GM18951 (cell line): ENCODE measurements around the gene CLASP1.

Experiments used
- POLR2A ChIP-seq: IDR thresholded peaks from 4 replicates; pipeline ENCODE4 v1.6.1; 2011; ENCODE audit warnings: mild to moderate bottlenecking; ENCODE audit not compliant: insufficient read length, insufficient read depth; ENCODE audit errors: extremely low read depth
- in situ Hi-C: fragments of 300-500 bp; cut with MboI; formaldehyde crosslinking; loops from one replicate; pipeline ENCODE4 v1.12.0; 2022; ENCODE audit warnings: low sequenced_read_pairs, mixed read lengths, inconsistent platforms; ENCODE audit not compliant: unreplicated experiment

Gene CLASP1

GRCh38 chr2:121501031-121501430, 148.2 kb downstream of the CLASP1 start:
- in situ Hi-C loops: no loop called here
- TF ChIP-seq POLR2A: no peak

GRCh38 chr2:121498731-121499130, 150.5 kb downstream of the CLASP1 start:
- in situ Hi-C loops: no loop called here
- no peak for TF ChIP-seq POLR2A

- in situ Hi-C loops: no loop called here
- TF ChIP-seq POLR2A: no peak
These were observed 156.9 kb downstream of the CLASP1 start for GRCh38 chr2:121492409-121492808.

GRCh38 chr2:121491518-121491917, 157.7 kb downstream of the CLASP1 start:
- in situ Hi-C loops: no loop called here
- TF ChIP-seq POLR2A: no peak

GRCh38 chr2:121490584-121491133, 158.6 kb downstream of the CLASP1 start:
- no peak for TF ChIP-seq POLR2A
- in situ Hi-C loops: no loop called here

- in situ Hi-C loops: no loop called here
- no peak for TF ChIP-seq POLR2A
These were observed 159.2 kb downstream of the CLASP1 start for GRCh38 chr2:121489911-121490583.

GRCh38 chr2:121489284-121489683, 160.0 kb downstream of the CLASP1 start:
- in situ Hi-C loops: no loop called here
- no peak for TF ChIP-seq POLR2A

- in situ Hi-C loops: no loop called here
These were observed 163.0 kb downstream of the CLASP1 start for GRCh38 chr2:121486191-121486790.

GRCh38 chr2:121485039-121485438, 164.2 kb downstream of the CLASP1 start:
- in situ Hi-C loops: no loop called here

More at GRCh38 chr2:121486191-121486790, 163.0 kb downstream of the CLASP1 start:
- TF ChIP-seq POLR2A: no peak

GRCh38 chr2:121483846-121484245, 165.4 kb downstream of the CLASP1 start:
- no peak for TF ChIP-seq POLR2A
- in situ Hi-C loops: no loop called here

More at GRCh38 chr2:121485039-121485438, 164.2 kb downstream of the CLASP1 start:
- no peak for TF ChIP-seq POLR2A

- no peak for TF ChIP-seq POLR2A
- in situ Hi-C loops: no loop called here
These were observed 166.2 kb downstream of the CLASP1 start for GRCh38 chr2:121483021-121483420.

- no peak for TF ChIP-seq POLR2A
These were observed 168.4 kb downstream of the CLASP1 start for GRCh38 chr2:121480826-121481225.

GRCh38 chr2:121479882-121480522, 169.3 kb downstream of the CLASP1 start:
- TF ChIP-seq POLR2A: no peak
- in situ Hi-C loops: no loop called here

More at GRCh38 chr2:121480826-121481225, 168.4 kb downstream of the CLASP1 start:
- in situ Hi-C loops: no loop called here
